H9 (cell line): ENCODE measurements around the gene PPP1R14C. TPM values are rescaled to one million over a fixed set of nuclear protein-coding genes. Genes with fewer than 3 reads are reported as not detected.

Source experiments
- DNase-seq: peaks from one replicate; pipeline ENCODE4 v3.0.0-alpha.2; 2017
- H2AFZ ChIP-seq: one replicate; pipeline ENCODE4 v1.6.1; 2013; ENCODE audit warnings: mild to moderate bottlenecking, low read length, control low read depth, moderate library complexity
- H2AK5ac ChIP-seq: 2 replicates; pipeline ENCODE4 v1.6.1; 2013; ENCODE audit warnings: low read length, control low read depth, mixed read lengths; ENCODE audit not compliant: insufficient read length
- H2BK120ac ChIP-seq: one replicate; pipeline ENCODE4 v1.6.1; 2013; ENCODE audit warnings: low read depth, mild to moderate bottlenecking, low read length, control low read depth, inconsistent platforms; ENCODE audit not compliant: poor library complexity, severe bottlenecking
- H2BK12ac ChIP-seq: 2 replicates; pipeline ENCODE4 v1.6.1; 2013; ENCODE audit warnings: low read length, control low read depth, mixed read lengths, low read depth; ENCODE audit not compliant: insufficient read length
- H2BK15ac ChIP-seq: 2 replicates; pipeline ENCODE4 v1.6.1; 2013; ENCODE audit warnings: low read depth, low read length, control low read depth
- H2BK20ac ChIP-seq: one replicate; pipeline ENCODE4 v1.6.1; 2013; ENCODE audit warnings: low read depth, mild to moderate bottlenecking, low read length, control low read depth, inconsistent platforms; ENCODE audit not compliant: poor library complexity, severe bottlenecking
- H2BK5ac ChIP-seq: 2 replicates; pipeline ENCODE4 v1.6.1; 2013; ENCODE audit warnings: low read length, control low read depth, mixed read lengths; ENCODE audit not compliant: insufficient read length
- H3K14ac ChIP-seq: 2 replicates; pipeline ENCODE4 v1.6.1; 2013; ENCODE audit warnings: low read length, control low read depth; ENCODE audit not compliant: insufficient read depth
- H3K18ac ChIP-seq: 2 replicates; pipeline ENCODE4 v1.6.1; 2013; ENCODE audit warnings: low read depth, mild to moderate bottlenecking, mixed read lengths, low read length, control low read depth; ENCODE audit not compliant: insufficient read length
- H3K23ac ChIP-seq: 2 replicates; pipeline ENCODE4 v1.6.1; 2013; ENCODE audit warnings: low read length, control low read depth, mixed read lengths, low read depth; ENCODE audit not compliant: insufficient read length
- H3K23me2 ChIP-seq: 2 replicates; pipeline ENCODE4 v1.6.1; 2013; ENCODE audit warnings: low read depth, mild to moderate bottlenecking, mixed read lengths, low read length, control low read depth; ENCODE audit not compliant: insufficient read length, poor library complexity, severe bottlenecking
- H3K27ac ChIP-seq: 2 replicates; pipeline ENCODE4 v1.5.1; 2013; ENCODE audit warnings: low read length, control low read depth, mixed read lengths, low read depth; ENCODE audit not compliant: insufficient read length
- H3K27me3 ChIP-seq: 2 replicates; pipeline ENCODE4 v1.6.1; 2013; ENCODE audit warnings: low read length, control low read depth, inconsistent platforms; ENCODE audit not compliant: insufficient read depth
- H3K4ac ChIP-seq: 2 replicates; pipeline ENCODE4 v1.6.1; 2013; ENCODE audit warnings: low read depth, mild to moderate bottlenecking, control low read depth, inconsistent platforms, low read length, moderate library complexity
- H3K4me1 ChIP-seq: 2 replicates; pipeline ENCODE4 v1.6.1; 2013; ENCODE audit warnings: low read length, control low read depth, inconsistent platforms; ENCODE audit not compliant: insufficient read depth
- H3K4me2 ChIP-seq: 2 replicates; pipeline ENCODE4 v1.6.1; 2013; ENCODE audit warnings: low read length, control low read depth, mixed read lengths; ENCODE audit not compliant: insufficient read length, insufficient read depth
- H3K56ac ChIP-seq: 2 replicates; pipeline ENCODE4 v1.6.1; 2013; ENCODE audit warnings: low read depth, mild to moderate bottlenecking, mixed read lengths, low read length, control low read depth; ENCODE audit not compliant: insufficient read length
- H3K79me1 ChIP-seq: 2 replicates; pipeline ENCODE4 v1.6.1; 2013; ENCODE audit warnings: low read depth, mild to moderate bottlenecking, moderate library complexity, low read length, control low read depth, inconsistent platforms; ENCODE audit not compliant: insufficient read depth, poor library complexity, severe bottlenecking
- H3K79me2 ChIP-seq: 2 replicates; pipeline ENCODE4 v1.6.1; 2013; ENCODE audit warnings: low read length, control low read depth, inconsistent platforms; ENCODE audit not compliant: insufficient read depth
- H3K9ac ChIP-seq: 2 replicates; pipeline ENCODE4 v1.6.1; 2013; ENCODE audit warnings: low read length, control low read depth, mixed read lengths; ENCODE audit not compliant: insufficient read length; ENCODE audit errors: extremely low read depth
- H3K9me3 ChIP-seq: one replicate; pipeline ENCODE4 v1.6.1; 2013; ENCODE audit warnings: low read depth, low read length, inconsistent platforms; ENCODE audit not compliant: control insufficient read depth
- H3T11ph ChIP-seq: one replicate; pipeline ENCODE4 v1.6.1; 2013; ENCODE audit warnings: mild to moderate bottlenecking, low read length, control low read depth, inconsistent platforms
- H4K20me1 ChIP-seq: one replicate; pipeline ENCODE4 v1.6.1; 2013; ENCODE audit not compliant: control insufficient read depth, insufficient read length, insufficient read depth
- H4K5ac ChIP-seq: 2 replicates; pipeline ENCODE4 v1.6.1; 2013; ENCODE audit warnings: low read depth, mild to moderate bottlenecking, mixed read lengths, low read length, control low read depth; ENCODE audit not compliant: insufficient read length
- H4K8ac ChIP-seq: replicated peaks from 2 replicates; pipeline ENCODE4 v1.6.1; 2013; ENCODE audit warnings: low read length, control low read depth, mixed read lengths, low read depth; ENCODE audit not compliant: insufficient read length
- H4K91ac ChIP-seq: 2 replicates; pipeline ENCODE4 v1.6.1; 2013; ENCODE audit warnings: low read depth, mild to moderate bottlenecking, moderate library complexity, mixed read lengths, low read length, control low read depth; ENCODE audit not compliant: insufficient read length
- H3K27ac Mint-ChIP-seq, 3 experiments: 2 replicates in 2 of 3; 3 replicates in 1 of 3; pipeline ENCODE4 v1.8.0; 2020 to 2021; ENCODE audit warnings: mixed read lengths in 3 of 3, mild to moderate bottlenecking in 1 of 3, moderate library complexity in 1 of 3
- H3K27me3 Mint-ChIP-seq: 2 replicates; pipeline ENCODE4 v1.8.0; 2021; ENCODE audit warnings: low read depth, mild to moderate bottlenecking, moderate library complexity, mixed read lengths
- H3K36me3 Mint-ChIP-seq, 3 experiments: 2 replicates in 2 of 3; 3 replicates in 1 of 3; pipeline ENCODE4 v1.8.0; 2020 to 2021; ENCODE audit warnings: low read depth in 3 of 3, mixed read lengths in 3 of 3; ENCODE audit not compliant: insufficient read depth in 1 of 3
- H3K4me1 Mint-ChIP-seq, 2 experiments: 2 replicates each; pipeline ENCODE4 v1.8.0; 2020; ENCODE audit warnings: mixed read lengths in 2 of 2
- H3K4me3 Mint-ChIP-seq, 2 experiments: 2 replicates in 1 of 2; 3 replicates in 1 of 2; pipeline ENCODE4 v1.8.0; 2020 to 2021; ENCODE audit warnings: mild to moderate bottlenecking in 2 of 2, mixed read lengths in 2 of 2, moderate library complexity in 1 of 2
- H3K9me3 Mint-ChIP-seq, 2 experiments: 2 replicates in 1 of 2; 3 replicates in 1 of 2; pipeline ENCODE4 v1.8.0; 2020; ENCODE audit warnings: mild to moderate bottlenecking in 2 of 2, mixed read lengths in 2 of 2, moderate library complexity in 1 of 2
- CTCF ChIP-seq: fragments of 200-600 bp; sonication (generic); conservative IDR thresholded peaks from 3 replicates; pipeline ENCODE4 v1.8.0; 2021; ENCODE audit warnings: antibody characterized with exemption, mild to moderate bottlenecking
- WGBS: extraction: QIAGEN DNeasy Blood & Tissue Kit; methylation state at CpG from one replicate; pipeline ENCODE4 v1.1.7; 2013; ENCODE audit warnings: missing lambda C conversion rate, low lambda C conversion rate, mixed read lengths; ENCODE audit not compliant: insufficient read length; ENCODE audit errors: extremely low coverage; 5-methylcytosine and 5-hydroxymethylcytosine counted together
- total RNA-seq: library from RNA; stranded (reverse); gene quantifications from 2 replicates; pipeline ENCODE4 v1.2.1, GENCODE V29; 2021

PPP1R14C gene
- total RNA-seq, 1 experiment from 2014 or later = 0.37 TPM

GRCh38 chr6:150288456-150288855 lies 145.6 kb downstream of the PPP1R14C start:
- Histone ChIP-seq H3K18ac (no peak overlapping the region), H2BK12ac (no peak overlapping the region), H3K56ac (no peak overlapping the region), H4K8ac (no peak overlapping the region), H2BK15ac (no peak overlapping the region), H4K91ac (no peak overlapping the region), H2AK5ac (no peak overlapping the region), H3K27ac (no peak overlapping the region), H3K4me2 (no peak overlapping the region), H3T11ph (no peak overlapping the region), H3K27me3 (no peaks in the 10 kb centered on the region), H3K4me1 (no peaks in the 10 kb centered on the region), H2BK5ac (no peak overlapping the region), H2BK120ac (no peak overlapping the region), H2AFZ (no peak overlapping the region), H3K79me1 (no peaks in the 10 kb centered on the region), H3K23ac (no peak overlapping the region), H3K9ac (no peak overlapping the region), H4K20me1 (no peaks in the 10 kb centered on the region), H3K14ac (no peak overlapping the region), H3K4ac (no peak overlapping the region), H3K79me2 (no peaks in the 10 kb centered on the region), H2BK20ac (no peak overlapping the region), H3K23me2 (no peaks in the 10 kb centered on the region), H3K9me3 (no peaks in the 10 kb centered on the region), H4K5ac (no peak overlapping the region)
- Mint-ChIP-seq H3K27me3 (peaks cover 4% of the 10 kb centered on the region), H3K27ac (no peak overlapping the region), H3K4me3 (no peak overlapping the region), H3K36me3 (peaks cover 3 to 6% (median 4%) of the 10 kb centered on the region in 3 experiments; a peak in 5 of 7 replicates), H3K9me3 (peaks cover 12% of the 10 kb centered on the region in 2 experiments; a peak in 4 of 5 replicates), H3K4me1 (peaks cover 2 to 5% of the 10 kb centered on the region in 2 experiments; a peak in 1 of 4 replicates)
- WGBS = no CpG with 5 or more reads among the region's 4 CpGs
- no peak for TF ChIP-seq CTCF
- no peak for DNase-seq
